Vagina (tissue), 2 donors: ENCODE results near the gene NOTCH1.

Experiments used
- POLR2A ChIP-seq, 2 donors: fragments of 450-650 bp; IDR thresholded peaks; one replicate each; pipeline ENCODE4 v1.6.1; 2017; ENCODE audit warnings: antibody characterized with exemption in 2 of 2, mild to moderate bottlenecking in 2 of 2, moderate library complexity in 2 of 2
- POLR2AphosphoS5 ChIP-seq, 2 donors: sonication (generic); formaldehyde crosslinking; IDR thresholded peaks; one replicate each; pipeline ENCODE4 v1.9.0; 2017; ENCODE audit warnings: antibody characterized with exemption in 2 of 2, mild to moderate bottlenecking in 2 of 2, low read depth in 1 of 2; ENCODE audit not compliant: insufficient read depth in 1 of 2
- TF ChIP-seq, protein P1 (sequence below), 3 experiments: fragments of 450-650 bp in 2 of 3; fragments of 200-600 bp in 1 of 3; sonication (generic) in 1 of 3; IDR thresholded peaks; one replicate each; pipeline ENCODE4 v1.5.1; 2017 to 2019; ENCODE audit warnings: antibody characterized with exemption in 3 of 3, mild to moderate bottlenecking in 2 of 3, moderate library complexity in 2 of 3

DNA sequence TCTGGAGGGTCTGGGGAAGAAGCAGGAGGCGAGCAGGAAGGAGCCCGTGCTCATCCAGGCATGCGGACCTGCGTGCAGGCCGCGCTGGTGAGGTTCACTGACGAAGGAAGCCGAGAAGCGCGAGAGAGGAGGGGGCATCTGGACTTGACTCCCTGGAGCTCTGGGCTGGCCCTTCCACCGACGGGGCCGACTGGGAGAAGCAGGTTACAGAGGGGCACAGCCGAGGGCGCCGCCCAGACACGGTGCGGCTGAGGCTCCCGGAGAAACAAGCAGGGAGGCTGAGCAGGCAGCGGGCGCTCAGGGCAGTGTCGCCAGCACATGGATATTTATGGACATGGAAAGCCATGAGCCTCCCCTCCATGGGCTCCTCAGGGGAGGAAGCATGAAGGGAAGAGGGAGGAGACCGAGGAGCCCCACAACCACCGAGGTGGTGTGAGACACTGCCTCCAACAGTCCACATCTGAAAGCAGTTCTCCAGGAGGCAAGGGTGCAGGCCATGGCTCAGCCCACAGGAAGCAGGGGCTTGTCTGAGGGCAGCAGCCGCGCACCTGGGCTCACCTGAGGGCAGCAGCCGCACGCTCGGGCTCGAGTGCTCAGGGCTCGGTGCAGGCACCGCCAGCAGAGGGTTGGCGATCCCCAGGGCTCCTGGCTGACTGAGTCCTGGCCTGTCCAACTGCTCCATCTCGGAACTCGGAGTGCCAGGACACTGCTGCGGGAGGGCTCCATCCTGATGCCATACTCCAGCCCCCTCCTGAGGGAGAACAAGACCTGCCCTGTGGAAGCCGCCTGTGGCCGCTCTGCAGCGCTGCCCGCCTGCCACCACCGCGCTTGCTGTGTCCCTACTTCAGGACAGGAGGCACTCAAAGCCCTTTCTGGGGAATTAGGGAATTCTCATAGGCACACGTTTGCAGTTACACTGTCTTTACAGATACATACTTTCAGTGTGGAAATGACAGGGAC, 90.5 kb downstream of the NOTCH1 start:
- TF ChIP-seq, protein P1, sequence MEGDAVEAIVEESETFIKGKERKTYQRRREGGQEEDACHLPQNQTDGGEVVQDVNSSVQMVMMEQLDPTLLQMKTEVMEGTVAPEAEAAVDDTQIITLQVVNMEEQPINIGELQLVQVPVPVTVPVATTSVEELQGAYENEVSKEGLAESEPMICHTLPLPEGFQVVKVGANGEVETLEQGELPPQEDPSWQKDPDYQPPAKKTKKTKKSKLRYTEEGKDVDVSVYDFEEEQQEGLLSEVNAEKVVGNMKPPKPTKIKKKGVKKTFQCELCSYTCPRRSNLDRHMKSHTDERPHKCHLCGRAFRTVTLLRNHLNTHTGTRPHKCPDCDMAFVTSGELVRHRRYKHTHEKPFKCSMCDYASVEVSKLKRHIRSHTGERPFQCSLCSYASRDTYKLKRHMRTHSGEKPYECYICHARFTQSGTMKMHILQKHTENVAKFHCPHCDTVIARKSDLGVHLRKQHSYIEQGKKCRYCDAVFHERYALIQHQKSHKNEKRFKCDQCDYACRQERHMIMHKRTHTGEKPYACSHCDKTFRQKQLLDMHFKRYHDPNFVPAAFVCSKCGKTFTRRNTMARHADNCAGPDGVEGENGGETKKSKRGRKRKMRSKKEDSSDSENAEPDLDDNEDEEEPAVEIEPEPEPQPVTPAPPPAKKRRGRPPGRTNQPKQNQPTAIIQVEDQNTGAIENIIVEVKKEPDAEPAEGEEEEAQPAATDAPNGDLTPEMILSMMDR (IDR thresholded peaks at IDR 0.05), result no peak
- TF ChIP-seq POLR2AphosphoS5 (IDR thresholded peaks at IDR 0.05; ENCODE audit: insufficient read depth in 1 of 2, low read depth in 1 of 2), result no peak
- no peak for TF ChIP-seq POLR2A (IDR thresholded peaks at IDR 0.05)
